H1 (cell line): ENCODE results near the gene TEK. TPM values are rescaled to one million over a fixed set of nuclear protein-coding genes. Genes with fewer than 3 reads are reported as not detected.

Experiments
- CTCF ChIA-PET: fragments of 300-600 bp; sonication (Branson Sonifier 250); formaldehyde crosslinking; loops from one replicate; lab custom pipeline; 2021; ENCODE audit not compliant: partially characterized antibody; lab: Charles Lee
- POLR2A ChIA-PET: fragments of 300-600 bp; sonication (Branson Sonifier 250); formaldehyde crosslinking; loops from one replicate; lab custom pipeline; 2021; ENCODE audit warnings: inconsistent platforms; ENCODE audit not compliant: partially characterized antibody; lab: Charles Lee
- DNase-seq, 2 experiments: peaks; one replicate each; pipeline versions ENCODE4 v3.0.0 to v3.0.0-alpha.2; 2010 to 2022; ENCODE audit warnings: low spot score in 2 of 2, low read depth in 1 of 2, mixed read lengths in 1 of 2
- FAIRE-seq: peaks from 2 replicates; lab custom pipeline; 2011; peaks lifted over from hg19 to GRCh38; lab: Jason Lieb, UNC
- H2AFZ ChIP-seq: 2 replicates; pipeline ENCODE4 v1.8.1; 2012; ENCODE audit warnings: low read length, inconsistent platforms
- H2AK5ac ChIP-seq: 2 replicates; pipeline ENCODE4 v1.6.1; 2013; ENCODE audit warnings: low read depth, low read length
- H2BK120ac ChIP-seq: replicated peaks from 2 replicates; pipeline ENCODE3; 2013; ENCODE audit warnings: low read depth, low read length, inconsistent platforms
- H2BK12ac ChIP-seq: 2 replicates; pipeline ENCODE4 v1.6.1; 2013; ENCODE audit warnings: low read depth, low read length
- H2BK15ac ChIP-seq: 2 replicates; pipeline ENCODE4 v1.6.1; 2013; ENCODE audit warnings: low read length
- H2BK20ac ChIP-seq: 2 replicates; pipeline ENCODE4 v1.6.1; 2013; ENCODE audit warnings: low read length
- H2BK5ac ChIP-seq: 2 replicates; pipeline ENCODE4 v1.6.1; 2013; ENCODE audit warnings: low read depth, low read length
- H3K14ac ChIP-seq: 2 replicates; pipeline ENCODE4 v1.6.1; 2013; ENCODE audit warnings: inconsistent platforms; ENCODE audit not compliant: insufficient read length
- H3K18ac ChIP-seq: 2 replicates; pipeline ENCODE4 v1.6.1; 2013; ENCODE audit warnings: low read length; ENCODE audit errors: extremely low read depth
- H3K23ac ChIP-seq: 2 replicates; pipeline ENCODE4 v1.6.1; 2013; ENCODE audit warnings: inconsistent platforms; ENCODE audit not compliant: insufficient read length
- H3K23me2 ChIP-seq: 2 replicates; pipeline ENCODE4 v1.6.1; 2013; ENCODE audit warnings: low read depth, low read length
- H3K27ac ChIP-seq: 2 replicates; pipeline ENCODE4 v1.6.1; 2011; ENCODE audit warnings: low read depth, low read length, inconsistent platforms
- H3K27me3 ChIP-seq, 4 experiments: replicated peaks in 1 of 4; 1 replicate in 1 of 4; 2 replicates in 3 of 4; pipeline versions ENCODE4 v1.6.1 to v1.8.1; 2011 to 2013; ENCODE audit warnings: low read length in 3 of 4, mild to moderate bottlenecking in 3 of 4, inconsistent platforms in 2 of 4, mixed read lengths in 2 of 4, moderate library complexity in 1 of 4; ENCODE audit not compliant: control insufficient read depth in 3 of 4, insufficient read depth in 3 of 4; ENCODE audit errors: extremely low read depth in 1 of 4
- H3K36me3 ChIP-seq, 4 experiments: 2 replicates each; pipeline versions ENCODE4 v1.6.1 to v1.8.1; 2011 to 2013; ENCODE audit warnings: mild to moderate bottlenecking in 4 of 4, low read length in 3 of 4, moderate library complexity in 2 of 4, control low read depth in 1 of 4, inconsistent platforms in 1 of 4; ENCODE audit not compliant: insufficient read depth in 4 of 4, control insufficient read depth in 2 of 4
- H3K4ac ChIP-seq: replicated peaks from 2 replicates; pipeline ENCODE3; 2013; ENCODE audit warnings: low read length, low read depth, mixed read lengths, inconsistent platforms; ENCODE audit not compliant: insufficient read length
- H3K4me1 ChIP-seq, 4 experiments: replicated peaks in 1 of 4; 1 replicate in 1 of 4; 2 replicates in 3 of 4; pipeline versions ENCODE4 v1.6.1 to v1.8.1; 2011 to 2013; ENCODE audit warnings: low read length in 3 of 4, inconsistent platforms in 2 of 4, mixed read lengths in 1 of 4; ENCODE audit not compliant: insufficient read depth in 4 of 4, control insufficient read depth in 3 of 4
- H3K4me2 ChIP-seq, 2 experiments: 2 replicates each; pipeline versions ENCODE4 v1.6.1 to v1.8.1; 2011 to 2013; ENCODE audit warnings: low read depth in 2 of 2, low read length in 2 of 2, control low read depth in 1 of 2, inconsistent platforms in 1 of 2, mild to moderate bottlenecking in 1 of 2; ENCODE audit not compliant: insufficient read depth in 1 of 2
- H3K4me3 ChIP-seq, 4 experiments: fragments of 200-600, 300-600 bp in 1 of 4; sonication (generic), shearing (Covaris generic), sonication (Bioruptor Twin) in 1 of 4; 2 replicates each; pipeline versions ENCODE4 v1.5.1 to v1.8.1; 2011 to 2016; ENCODE audit warnings: low read length in 4 of 4, low read depth in 3 of 4, control low read depth in 2 of 4, inconsistent platforms in 2 of 4, mild to moderate bottlenecking in 2 of 4, mixed read lengths in 1 of 4, moderate library complexity in 1 of 4; ENCODE audit not compliant: insufficient read depth in 2 of 4; ENCODE audit errors: extremely low read depth in 1 of 4
- H3K56ac ChIP-seq: replicated peaks from 2 replicates; pipeline ENCODE3; 2013; ENCODE audit warnings: low read depth, mild to moderate bottlenecking, mixed read lengths, low read length, inconsistent platforms; ENCODE audit not compliant: insufficient read length
- H3K79me1 ChIP-seq: 2 replicates; pipeline ENCODE4 v1.6.1; 2013; ENCODE audit warnings: low read depth, low read length, control low read depth
- H3K79me2 ChIP-seq, 2 experiments: 2 replicates each; pipeline versions ENCODE4 v1.6.1 to v1.8.1; 2012 to 2013; ENCODE audit warnings: low read length in 2 of 2, mild to moderate bottlenecking in 2 of 2, inconsistent platforms in 1 of 2; ENCODE audit not compliant: insufficient read depth in 2 of 2, control insufficient read depth in 1 of 2
- H3K9ac ChIP-seq, 4 experiments: replicated peaks in 1 of 4; 1 replicate in 1 of 4; 2 replicates in 3 of 4; pipeline versions ENCODE4 v1.6.1 to v1.8.1; 2011 to 2013; ENCODE audit warnings: low read depth in 3 of 4, low read length in 3 of 4, control low read depth in 2 of 4, mild to moderate bottlenecking in 2 of 4, moderate library complexity in 2 of 4, inconsistent platforms in 1 of 4; ENCODE audit errors: extremely low read depth in 1 of 4
- H3K9me3 ChIP-seq, 2 experiments: 2 replicates each; pipeline versions ENCODE4 v1.6.1 to v1.8.1; 2012 to 2013; ENCODE audit warnings: mild to moderate bottlenecking in 2 of 2, moderate library complexity in 2 of 2, control low read depth in 1 of 2, inconsistent platforms in 1 of 2, low read depth in 1 of 2, low read length in 1 of 2, mixed read lengths in 1 of 2; ENCODE audit not compliant: insufficient read depth in 2 of 2
- H4K20me1 ChIP-seq, 2 experiments: replicated peaks in 1 of 2; 2 replicates each; pipeline versions ENCODE3 to v1.8.1; 2011 to 2013; ENCODE audit warnings: inconsistent platforms in 2 of 2, low read length in 2 of 2, mild to moderate bottlenecking in 1 of 2; ENCODE audit not compliant: insufficient read depth in 2 of 2, control insufficient read depth in 1 of 2
- H4K5ac ChIP-seq: 2 replicates; pipeline ENCODE4 v1.6.1; 2013; ENCODE audit warnings: low read length, low read depth, mixed read lengths, inconsistent platforms; ENCODE audit not compliant: insufficient read length
- H4K8ac ChIP-seq: 2 replicates; pipeline ENCODE4 v1.8.0; 2013; ENCODE audit warnings: mild to moderate bottlenecking, moderate library complexity, low read length, inconsistent platforms; ENCODE audit not compliant: insufficient read depth; ENCODE audit errors: extremely low read depth
- H4K91ac ChIP-seq: replicated peaks from 2 replicates; pipeline ENCODE3; 2013; ENCODE audit warnings: low read length, mixed read lengths, inconsistent platforms; ENCODE audit not compliant: insufficient read length
- BACH1 ChIP-seq: IDR thresholded peaks from 2 replicates; pipeline ENCODE4 v1.6.1; 2012; ENCODE audit warnings: low read length, improper control_type of control experiment
- CHD2 ChIP-seq: IDR thresholded peaks from 2 replicates; pipeline ENCODE4 v1.6.1; 2012; ENCODE audit warnings: low read length, improper control_type of control experiment
- TEAD4 ChIP-seq: IDR thresholded peaks from 2 replicates; pipeline ENCODE4 v1.6.1; 2012; ENCODE audit warnings: low read depth, low read length, inconsistent platforms, mixed read lengths
- ZNF274 ChIP-seq: IDR thresholded peaks from 2 replicates; pipeline ENCODE4 v1.7.0; 2012; ENCODE audit warnings: low read length, borderline replicate concordance; ENCODE audit errors: extremely low read depth
- WGBS, 2 experiments: shearing (Covaris generic) in 1 of 2; methylation state at CpG; one replicate each; pipeline versions ENCODE4 v1.1.6 to v1.1.7; 2013 to 2015; ENCODE audit warnings: low lambda C conversion rate in 2 of 2, mixed read lengths in 2 of 2, inconsistent platforms in 1 of 2, low coverage in 1 of 2, missing lambda C conversion rate in 1 of 2; ENCODE audit not compliant: insufficient replicate concordance in 2 of 2, insufficient coverage in 1 of 2, insufficient read length in 1 of 2; ENCODE audit errors: extremely low coverage in 1 of 2, missing lambda C conversion rate in 1 of 2; 5-methylcytosine and 5-hydroxymethylcytosine counted together
- polyA plus RNA-seq, 7 experiments: library from polyadenylated mRNA; depleted of rRNA in 3 of 7; stranded (reverse) in 5 of 7; unstranded in 2 of 7; fragments of >200 nt in 5 of 7; fragments of 200-250 nt in 2 of 7; gene quantifications; 1 replicate in 5 of 7; 2 replicates in 1 of 7; 4 replicates in 1 of 7; pipeline versions ENCODE4 v1.2.1 to v1.2.3, GENCODE V29; 2011 to 2013; ENCODE audit warnings: missing spikeins in 2 of 7, mixed read lengths in 2 of 7
- total RNA-seq: library from RNA; stranded (reverse); fragmentation: NEBNext Ultra II Directional; extraction: Animal tissue kit (Norgen Biotek cat#: 25700); gene quantifications from 2 replicates; pipeline ENCODE4 v1.2.1, GENCODE V29; 2021

TEK gene
- total and polyA plus RNA-seq, 2 of the 8 experiments (the other 6 are each of a cell fraction or from before 2014, with no cell fraction given): 11.0 to 35.8 TPM

DNA sequence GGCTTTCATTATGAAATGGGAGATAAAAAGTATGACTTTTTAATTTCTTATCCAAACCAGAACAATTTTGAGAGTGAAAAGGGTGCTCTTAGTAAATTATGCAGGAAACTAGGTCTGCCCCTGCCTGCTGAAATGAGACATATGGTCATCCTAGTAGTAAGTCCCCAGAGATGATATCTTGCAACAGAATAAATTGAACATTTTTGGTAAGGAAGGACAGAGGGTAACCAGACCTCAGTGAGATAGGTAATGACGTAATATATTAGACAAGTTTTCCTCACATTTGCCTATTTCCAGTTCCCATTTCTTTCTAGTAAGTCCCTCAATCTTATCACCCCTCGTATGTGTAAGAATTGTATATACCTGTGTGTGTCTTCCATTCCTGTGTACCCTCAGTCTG lies 96.2 kb downstream of the TEK start:
- POLR2A ChIA-PET: no interaction called here
- no peak overlapping the region for H3K4me3 ChIP-seq
- H3K79me1 ChIP-seq: no peaks in the 10 kb centered on the region

More for the DNA sequence above, 96.2 kb downstream of the TEK start:
- Histone ChIP-seq H4K20me1 (peaks cover 0 to 1% of the 10 kb centered on the region in 2 experiments), H2BK5ac (no peak overlapping the region), H3K4ac (no peak overlapping the region), H2AK5ac (no peak overlapping the region), H3K27me3 (no peaks in the 10 kb centered on the region), H3K4me1 (no peaks in the 10 kb centered on the region), H3K4me2 (no peak overlapping the region), H3K18ac (no peak overlapping the region), H2BK12ac (no peak overlapping the region), H3K9me3 (no peaks in the 10 kb centered on the region), H2AFZ (no peak overlapping the region), H2BK20ac (no peak overlapping the region), H2BK120ac (no peak overlapping the region), H3K23me2 (no peaks in the 10 kb centered on the region), H4K5ac (no peak overlapping the region), H3K23ac (no peak overlapping the region), H3K56ac (no peak overlapping the region), H4K8ac (no peak overlapping the region), H4K91ac (no peak overlapping the region), H3K79me2 (no peaks in the 10 kb centered on the region), H3K36me3 (peaks cover 0 to 13% (median 3%) of the 10 kb centered on the region in 4 experiments; a peak in 5 of 8 replicates), H2BK15ac (no peak overlapping the region), H3K9ac (no peak overlapping the region), H3K27ac (no peak overlapping the region), H3K14ac (no peak overlapping the region)
- no peak for DNase-seq
- CTCF ChIA-PET: no interaction called here
- 92% methylated on average over 2 of the region's 2 CpGs; no CpG with 5 or more reads in 1 of the 2 experiments for WGBS, 2 experiments
- no peak for TF ChIP-seq TEAD4
- no peak for TF ChIP-seq BACH1
- TF ChIP-seq ZNF274: no peak
- no peak for TF ChIP-seq CHD2
- no peak for FAIRE-seq
